ENCODE data around the gene KRTAP3-1.
"Not testable (repeated sequence)": the region's sequence is repeated elsewhere in the genome, so short reads cannot be mapped to it uniquely, and the experiment has no call there.

The KRTAP3-1 gene

GRCh38 chr17:41008811-41009210 is at the start of gene KRTAP3-1:
Gene KRTAP3-1, minus strand, starts transcription at chr17:41009128. Its CDS starts 54 bp downstream, at chr17:41009074.
- DNase-seq, result peak; percentile 79

GRCh38 chr17:41057547-41057946 is 48.6 kb upstream of the KRTAP3-1 start:
- no peak for DNase-seq

GRCh38 chr17:41055130-41055529 is 46.2 kb upstream of the KRTAP3-1 start, which contains the start of gene KRTAP2-2:
Gene KRTAP2-2, minus strand, starts transcription at chr17:41055230. Its CDS starts 19 bp downstream, at chr17:41055211.
- not testable (repeated sequence) for DNase-seq

- DNase-seq, result not testable (repeated sequence)
These were observed 45.6 kb upstream of the KRTAP3-1 start for GRCh38 chr17:41054556-41054955.

- no peak for DNase-seq
These were observed 45.1 kb upstream of the KRTAP3-1 start for GRCh38 chr17:41054025-41054424.

GRCh38 chr17:41052566-41052965 is 43.6 kb upstream of the KRTAP3-1 start:
- no peak for DNase-seq

- DNase-seq, result no peak
These were observed 40.2 kb upstream of the KRTAP3-1 start for GRCh38 chr17:41049110-41049509.

GRCh38 chr17:41048441-41048840 is 39.5 kb upstream of the KRTAP3-1 start:
- DNase-seq, result no peak

GRCh38 chr17:41046735-41047465 is 38.0 kb upstream of the KRTAP3-1 start, which contains the start of gene KRTAP2-1:
Gene KRTAP2-1, minus strand, starts transcription at chr17:41047316. Its CDS starts 49 bp downstream, at chr17:41047267.
- not testable (repeated sequence) for DNase-seq

GRCh38 chr17:41042953-41043352 is 34.0 kb upstream of the KRTAP3-1 start:
- DNase-seq, result no peak

- DNase-seq, result peak; percentile 31
These were observed 32.0 kb upstream of the KRTAP3-1 start, which contains the start of gene KRTAP1-1 for GRCh38 chr17:41040783-41041571. Gene KRTAP1-1, minus strand, starts transcription at chr17:41041450. Its CDS starts 53 bp downstream, at chr17:41041397.

GRCh38 chr17:41037853-41038350 is 29.0 kb upstream of the KRTAP3-1 start:
- no peak for DNase-seq

GRCh38 chr17:41034346-41034935 is 25.5 kb upstream of the KRTAP3-1 start, which contains the start of gene KRTAP1-3:
Gene KRTAP1-3, minus strand, starts transcription at chr17:41034874. Its CDS starts 53 bp downstream, at chr17:41034821.
- DNase-seq, result peak; percentile 24

- DNase-seq, result no peak
These were observed 20.8 kb upstream of the KRTAP3-1 start, which contains the start of gene KRTAP1-4 for GRCh38 chr17:41029633-41030245. Gene KRTAP1-4, minus strand, starts transcription at chr17:41030195. Its CDS starts 117 bp downstream, at chr17:41030078.

- DNase-seq, result no peak
These were observed 18.0 kb upstream of the KRTAP3-1 start, which contains the start of gene KRTAP1-5 for GRCh38 chr17:41026715-41027471. Gene KRTAP1-5, minus strand, starts transcription at chr17:41027208. Its CDS starts 53 bp downstream, at chr17:41027155.

- DNase-seq, result no peak
These were observed 15.8 kb upstream of the KRTAP3-1 start for GRCh38 chr17:41024697-41025096.

- no peak for DNase-seq
These were observed 11.4 kb upstream of the KRTAP3-1 start for GRCh38 chr17:41020336-41020735.

- no peak for DNase-seq
These were observed 10.5 kb upstream of the KRTAP3-1 start for GRCh38 chr17:41019415-41019814.

- no peak for DNase-seq
These were observed 9.6 kb upstream of the KRTAP3-1 start for GRCh38 chr17:41018541-41018940.

- DNase-seq, result no peak
These were observed 7.8 kb upstream of the KRTAP3-1 start for GRCh38 chr17:41016578-41017215.

- DNase-seq, result no peak
These were observed 6.5 kb upstream of the KRTAP3-1 start for GRCh38 chr17:41015454-41015853.

Data from NCI-H345 (cell line).